ENCODE measurements around the gene PARM1. TPM values are rescaled to one million over a fixed set of nuclear protein-coding genes. Genes with fewer than 3 reads are reported as not detected.

PARM1 gene
- total and polyA plus RNA-seq, 2 of the 4 experiments (the other 2 are of a cell fraction), result 0.07 to 0.18 TPM

- no peak overlapping the region for H3K14ac ChIP-seq (replicated peaks; ENCODE audit: low read depth, low read length)
- DNase-seq, result no peak
- no peak overlapping the region for H3K4me3 ChIP-seq (ENCODE audit: insufficient read depth, low read depth, low read length)
- H3K36me3 ChIP-seq (ENCODE audit: control insufficient read depth, insufficient read depth, low read length), result no peaks in the 10 kb centered on the region
- H3K9me1 ChIP-seq (ENCODE audit: insufficient read depth, low read length), result no peaks in the 10 kb centered on the region
- H3K27ac ChIP-seq (ENCODE audit: insufficient read depth, low read length), result no peak overlapping the region
- no TSS peak for BruUV-seq (replicated peaks)
- intact Hi-C loops (cut with micrococcal nuclease) (no loop called here), in situ Hi-C loops (cut with MboI; ENCODE audit: low sequenced_read_pairs) (no loop called here), dilution Hi-C loops (cut with HindIII; ENCODE audit: low sequenced_read_pairs, unreplicated experiment) (no loop called here)
- H3K4ac ChIP-seq (ENCODE audit: low read depth, low read length), result no peak overlapping the region
- no CpG with 5 or more reads among the region's 3 CpGs for WGBS, 2 experiments (ENCODE audit: extremely low coverage in 2 of 2, insufficient read length in 1 of 2)
- no peak overlapping the region for H2BK15ac ChIP-seq (ENCODE audit: low read depth, low read length)
- no peaks in the 10 kb centered on the region for H3K9me3 ChIP-seq (ENCODE audit: control insufficient read depth, insufficient read depth, low read length)
- no peak overlapping the region for H3K23ac ChIP-seq (ENCODE audit: low read depth, low read length)
- ChIA-PET POLR2A (ENCODE audit: unreplicated experiment) (no interaction called here), CTCF (no interaction called here)
- no peak overlapping the region for H2AFZ ChIP-seq (replicated peaks; ENCODE audit: low read length, poor library complexity)
- no peaks in the 10 kb centered on the region for H3K79me1 ChIP-seq (ENCODE audit: low read depth in 1 of 2, low read length in 2 of 2)
- no peak overlapping the region for H4K5ac ChIP-seq (ENCODE audit: low read depth, low read length)
- H2BK5ac ChIP-seq (ENCODE audit: low read depth, low read length, poor library complexity, severe bottlenecking), result no peak overlapping the region
- no peak overlapping the region for H3K18ac ChIP-seq (ENCODE audit: low read depth, low read length)
- H2BK20ac ChIP-seq (ENCODE audit: low read depth, low read length), result no peak overlapping the region
- H3K27me3 ChIP-seq (ENCODE audit: control insufficient read depth, insufficient read depth, low read length), result peaks cover 4% of the 10 kb centered on the region
- ATAC-seq (ENCODE audit: low read depth), result no peak
- TF ChIP-seq BHLHE40 (IDR thresholded peaks at IDR 0.05; ENCODE audit: low read depth, low read length) (no peak), MXI1 (IDR thresholded peaks at IDR 0.05; ENCODE audit: borderline replicate concordance, low read depth, low read length) (no peak), RFX5 (IDR thresholded peaks at IDR 0.05; ENCODE audit: low read depth, low read length) (no peak), CHD1 (IDR thresholded peaks at IDR 0.05; ENCODE audit: low read depth, low read length) (no peak), SMC3 (IDR thresholded peaks at IDR 0.05; ENCODE audit: low read depth, low read length) (no peak), RCOR1 (IDR thresholded peaks at IDR 0.05; ENCODE audit: insufficient replicate concordance, low read length) (no peak), USF2 (IDR thresholded peaks at IDR 0.05; ENCODE audit: low read depth, low read length) (no peak), MAFK (IDR thresholded peaks at IDR 0.05; ENCODE audit: low read depth, low read length) (no peak), ELK1 (IDR thresholded peaks at IDR 0.05; ENCODE audit: borderline replicate concordance, low read depth, low read length) (no peak)
- H4K8ac ChIP-seq (ENCODE audit: low read depth in 2 of 2, low read length in 2 of 2), result no peak overlapping the region
- H2AK9ac ChIP-seq (replicated peaks; ENCODE audit: low read depth, low read length, poor library complexity), result no peak overlapping the region
- no peaks in the 10 kb centered on the region for H4K20me1 ChIP-seq (ENCODE audit: insufficient read depth, low read length)
- H3K56ac ChIP-seq (ENCODE audit: extremely low read depth, insufficient read depth, low read length), result no peak overlapping the region
- H3K4me2 ChIP-seq (ENCODE audit: low read depth, low read length), result no peak overlapping the region
- H4K91ac ChIP-seq (ENCODE audit: insufficient read depth, low read depth, low read length), result no peak overlapping the region
- no peak overlapping the region for H2AK5ac ChIP-seq (ENCODE audit: low read depth, low read length)
- no peak overlapping the region for H3K9ac ChIP-seq (ENCODE audit: low read depth, low read length)
- H2BK120ac ChIP-seq (ENCODE audit: low read depth, low read length), result no peak overlapping the region
- H3K4me1 ChIP-seq (ENCODE audit: control insufficient read depth, insufficient read depth, low read length), result no peaks in the 10 kb centered on the region
Observed at GRCh38 chr4:74941123-74941522, 8.2 kb downstream of the PARM1 start.
